Cerebellar nuclear complex (tissue), 1 donor: ENCODE data around the gene CHDH.

ENCODE experiments used
- DNase-seq, 2 experiments: peaks; one replicate each; lab custom pipeline; 2025; lab: John Stamatoyannopoulos, UW

The CHDH gene

DNA sequence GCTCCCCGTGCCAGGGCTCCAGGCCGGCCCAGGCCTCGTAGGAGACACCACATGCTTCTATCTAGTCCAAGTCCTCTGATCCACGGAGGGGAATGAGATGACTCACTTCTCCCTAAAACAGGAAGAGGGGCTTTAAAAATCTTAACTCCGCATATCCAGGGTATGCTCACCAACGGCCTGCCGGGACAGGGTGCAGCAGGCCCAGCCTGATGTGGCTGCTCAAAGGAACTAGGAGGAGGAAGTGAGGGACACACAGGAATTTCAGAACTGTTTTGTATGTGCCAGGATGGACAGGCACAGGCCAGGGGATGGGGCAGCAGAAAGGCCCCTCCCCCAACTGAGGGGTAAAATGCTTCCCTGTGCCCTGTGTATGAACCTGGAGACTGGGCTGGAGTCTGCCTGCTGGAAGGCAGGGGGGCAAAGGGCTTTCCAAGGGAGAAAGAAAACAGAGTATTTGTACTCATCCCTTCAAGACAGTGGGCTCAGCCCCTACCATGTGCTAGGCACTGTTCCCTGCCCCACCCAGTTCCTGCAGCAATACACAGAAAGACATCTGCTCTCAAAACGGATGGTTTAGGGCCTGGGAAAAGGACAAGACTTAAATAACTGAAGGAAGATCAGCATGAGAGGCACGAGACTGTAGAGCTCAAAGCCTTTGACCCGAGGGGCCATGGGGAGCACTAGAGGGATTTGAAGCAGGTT lies 22.1 kb downstream of the CHDH start:
- DNase-seq: no peak

DNA sequence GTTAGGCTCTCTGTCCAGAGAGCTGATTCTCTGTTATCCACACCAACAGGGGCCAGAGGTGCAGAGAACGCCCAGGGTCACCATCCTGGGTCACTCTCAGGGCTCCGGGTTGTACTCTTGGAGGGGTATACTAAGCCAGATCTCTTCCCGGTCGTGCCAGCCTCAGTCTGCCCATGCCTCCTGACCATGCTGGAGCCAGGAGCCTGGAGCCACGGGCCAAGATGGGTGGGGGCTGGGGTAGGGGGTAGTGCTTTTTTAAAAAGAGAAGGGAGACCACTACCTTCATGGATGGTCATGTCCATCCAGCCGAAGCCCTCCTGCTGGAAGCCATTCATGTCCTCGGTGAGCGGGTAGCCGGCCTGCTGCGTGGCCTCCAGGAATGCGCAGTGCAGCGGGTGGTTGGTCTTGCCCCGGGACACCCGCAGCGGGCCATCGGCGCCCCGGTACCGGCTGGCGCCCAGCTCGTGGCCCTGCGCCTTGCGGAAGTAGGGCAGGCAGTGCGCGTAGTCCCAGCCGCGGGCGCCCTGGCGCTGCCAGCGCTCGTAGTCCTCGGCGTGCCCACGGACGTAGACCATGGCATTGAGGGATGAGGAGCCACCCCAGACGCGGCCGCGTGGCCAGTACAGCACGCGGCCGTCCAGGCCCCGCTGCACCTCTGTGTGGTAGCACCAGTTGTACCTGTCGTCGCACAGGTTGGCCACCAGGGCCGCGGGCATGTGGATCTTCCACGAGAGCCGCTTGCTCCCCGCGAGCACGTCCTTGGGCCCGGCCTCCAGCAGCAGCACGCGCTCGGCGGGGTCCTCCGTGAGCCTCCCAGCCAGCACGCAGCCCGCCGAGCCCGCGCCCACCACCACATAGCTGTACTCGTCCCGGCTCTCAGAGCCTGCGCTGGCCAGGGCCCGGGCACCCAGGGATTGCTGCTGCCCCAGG lies 22.9 kb downstream of the CHDH start:
- no peak for DNase-seq

DNA sequence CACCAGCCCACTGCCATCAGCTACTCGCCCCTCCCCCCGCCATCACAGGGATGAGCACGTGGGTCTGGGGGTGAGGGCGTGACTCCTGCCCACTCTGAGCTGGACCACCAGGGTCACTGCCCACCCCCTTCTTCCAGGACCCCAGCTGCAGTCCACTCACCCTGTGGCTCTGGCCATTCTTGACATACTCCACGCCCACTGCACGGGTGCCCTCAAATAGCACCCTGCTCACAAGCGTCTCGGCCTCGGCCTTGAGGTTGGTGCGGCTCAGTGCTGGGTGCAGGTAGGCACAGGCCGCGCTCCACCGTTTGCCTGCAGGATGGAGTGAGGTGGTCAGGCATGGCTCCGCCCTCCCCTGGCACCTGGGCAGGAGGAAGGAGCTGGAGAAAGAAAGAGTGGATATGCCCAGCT lies 23.9 kb downstream of the CHDH start:
- no peak for DNase-seq

DNA sequence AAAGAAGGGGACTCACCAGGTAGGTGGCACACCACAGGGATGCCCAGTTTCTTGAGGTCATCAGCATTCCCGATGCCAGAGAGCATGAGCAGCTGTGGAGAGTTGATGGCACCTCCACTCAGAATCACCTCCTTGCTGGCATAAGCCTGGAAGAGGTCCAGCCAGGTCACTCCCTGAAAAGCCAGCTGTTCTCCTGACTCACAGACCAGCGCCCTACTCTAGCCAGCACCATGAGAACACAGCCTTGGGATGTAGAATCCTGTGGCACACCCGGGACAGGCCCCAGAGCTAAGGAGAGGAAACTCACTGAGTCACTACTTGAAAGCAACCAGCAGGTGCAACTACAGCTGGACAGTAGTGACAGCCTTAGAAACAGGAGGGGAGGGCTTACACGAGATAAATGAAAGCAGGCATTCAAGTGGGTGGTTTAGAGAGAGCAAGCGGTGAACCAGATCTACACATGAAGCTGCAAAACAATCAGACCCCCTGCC lies 24.5 kb downstream of the CHDH start:
- no peak for DNase-seq

DNA sequence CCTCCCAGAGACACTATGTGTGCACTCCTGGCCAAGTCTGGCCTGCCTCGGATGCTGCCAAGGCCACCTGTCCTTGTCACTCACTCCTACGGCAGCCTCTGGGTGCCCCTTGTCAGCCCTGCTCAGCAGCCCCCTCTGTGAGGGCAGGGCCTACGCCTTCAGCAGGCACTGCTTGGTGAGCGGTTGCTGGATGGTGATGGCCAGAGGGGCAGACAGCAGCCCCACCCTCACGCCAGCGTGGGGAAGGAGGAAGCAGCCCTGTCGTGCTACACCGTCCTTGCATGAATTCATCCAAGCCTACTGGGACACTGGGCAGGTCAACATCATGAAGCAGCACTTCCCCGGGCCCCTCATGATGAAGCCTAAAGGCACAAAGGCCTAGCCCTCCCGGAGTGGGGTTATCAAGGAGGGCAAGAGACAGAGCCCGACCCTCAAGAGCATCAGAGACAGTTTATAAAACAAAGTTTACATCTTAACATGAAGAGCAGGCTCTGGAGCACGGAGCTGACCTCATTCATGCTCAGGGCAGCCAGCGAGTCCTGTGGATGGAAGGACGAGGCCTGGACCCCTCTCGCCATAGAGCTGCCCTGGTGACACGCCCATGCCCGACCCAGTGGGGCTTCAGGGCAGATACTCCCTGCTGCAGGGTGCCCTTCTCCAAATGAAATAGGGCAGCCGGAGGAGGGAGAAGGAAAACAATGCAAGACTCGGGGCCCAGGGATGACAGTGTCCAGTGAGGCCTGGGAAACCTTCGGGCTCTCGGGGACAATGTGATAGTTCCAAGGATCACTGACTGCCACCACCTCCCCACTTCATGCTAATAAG lies 25.3 kb downstream of the CHDH start:
- DNase-seq: no peak

DNA sequence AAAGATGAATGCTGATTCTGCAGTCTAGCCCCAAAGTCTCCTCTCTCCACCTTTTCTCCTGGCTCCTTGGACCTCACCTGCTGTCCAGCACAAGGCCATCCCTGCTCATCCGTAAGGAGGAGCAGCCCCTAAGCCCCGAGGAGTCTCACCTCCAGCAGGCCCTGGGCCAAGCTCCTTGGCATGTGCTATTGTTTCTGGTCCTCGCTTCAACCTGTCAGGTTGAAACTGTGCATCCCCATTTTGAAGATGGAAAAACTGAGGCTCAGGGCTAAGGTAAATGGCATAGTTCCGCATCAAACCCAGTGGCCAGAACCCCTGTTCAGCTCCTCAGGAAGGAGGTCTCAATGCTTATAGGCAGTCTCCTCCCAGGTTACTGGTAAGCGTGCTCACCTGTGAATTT lies 26.1 kb downstream of the CHDH start:
- DNase-seq: no peak

DNA sequence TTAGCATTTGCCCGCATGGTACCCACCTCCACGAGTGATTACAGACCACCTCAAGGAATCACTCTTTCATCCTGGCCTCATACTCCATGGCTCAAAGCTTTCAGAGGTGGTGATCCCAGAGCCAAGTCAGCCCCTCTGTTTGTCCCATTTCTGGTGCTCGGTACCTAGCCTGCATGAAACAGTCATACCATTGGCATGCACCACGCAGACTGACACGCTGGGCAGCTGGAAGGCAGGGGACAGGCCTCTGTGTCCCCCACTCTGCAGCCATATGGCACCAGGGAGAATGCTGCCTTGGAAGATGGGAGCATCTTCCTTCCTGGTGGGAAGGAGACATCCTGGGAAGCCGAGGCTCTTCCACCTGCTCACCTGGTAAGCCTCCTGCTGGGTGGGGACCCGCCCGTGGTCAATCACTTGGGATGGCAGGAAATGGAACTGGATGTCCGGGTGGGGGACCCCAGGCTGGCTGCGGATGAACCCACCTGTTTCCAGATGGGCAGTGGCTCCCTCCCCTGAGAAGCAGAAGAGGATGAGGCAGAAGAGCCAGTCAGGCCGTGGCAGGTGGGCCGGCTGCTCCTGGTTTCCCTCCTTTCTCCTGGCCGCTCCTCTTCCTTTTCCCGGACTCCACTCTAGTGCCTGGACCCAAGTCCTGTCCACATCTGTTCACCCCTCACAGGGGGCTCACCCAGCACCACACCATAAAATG lies 26.9 kb downstream of the CHDH start:
- no peak for DNase-seq

DNA sequence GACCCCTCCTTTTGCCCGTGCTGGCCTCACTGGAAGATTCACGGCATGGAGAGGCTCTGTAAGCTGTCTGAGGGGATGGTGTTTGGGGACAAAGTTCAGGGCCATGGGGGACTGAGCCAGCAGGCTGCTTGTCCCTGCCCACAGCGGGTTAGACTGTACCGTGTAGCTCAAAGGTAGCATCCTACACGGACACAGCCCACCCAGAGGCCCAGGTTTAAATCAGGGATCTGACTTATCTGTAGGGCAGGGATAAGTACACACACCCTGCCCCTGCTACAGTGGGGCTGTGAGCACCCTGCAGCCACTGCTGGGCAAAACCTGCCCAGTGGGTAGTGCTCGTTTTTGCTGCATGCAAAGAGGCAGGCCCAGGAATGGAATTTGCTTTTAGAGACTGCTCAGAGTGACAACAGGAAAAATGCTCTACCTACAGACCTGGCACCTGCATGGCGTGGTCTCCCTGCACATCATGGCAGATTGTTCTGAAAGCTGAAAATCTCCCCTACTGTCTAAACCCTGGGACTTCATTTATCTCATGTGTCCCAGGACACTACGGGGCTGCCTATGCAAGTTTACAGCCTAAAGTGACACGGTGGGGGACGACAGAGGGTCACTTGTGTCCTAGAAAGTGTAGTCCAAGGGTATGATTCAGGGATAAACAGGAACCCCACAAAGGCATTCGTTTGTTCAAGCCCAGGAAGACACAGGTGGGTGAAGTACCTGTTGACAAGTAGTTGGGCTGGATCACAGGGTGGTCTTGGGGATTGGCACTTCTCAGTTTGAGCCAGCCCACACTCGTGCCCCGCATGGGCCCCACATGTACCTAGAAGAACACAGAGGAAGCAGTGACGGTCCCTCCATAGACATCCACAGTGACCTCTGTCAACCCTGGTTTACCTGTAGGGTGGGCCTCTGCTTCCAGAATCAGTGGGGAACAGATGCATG lies 27.7 kb downstream of the CHDH start:
- DNase-seq: no peak

DNA sequence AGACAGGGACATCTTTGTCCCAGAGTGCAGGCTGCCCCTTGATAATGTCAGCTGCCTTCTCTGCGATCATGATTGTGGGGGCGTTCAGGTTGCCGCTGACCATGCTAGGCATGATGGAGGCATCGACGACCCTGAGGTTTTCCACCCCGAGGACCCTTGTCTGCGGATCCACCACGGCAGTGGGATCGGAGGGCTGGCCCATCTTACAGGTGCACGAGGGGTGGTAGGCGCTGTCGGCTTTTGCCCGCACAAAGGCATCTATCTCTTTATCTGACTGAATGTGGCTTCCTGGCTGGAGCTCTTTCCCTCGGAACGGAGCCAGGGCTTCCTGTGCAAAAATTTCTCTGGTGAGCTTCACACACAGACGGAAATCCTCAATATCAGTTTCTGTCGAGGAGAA lies 28.4 kb downstream of the CHDH start:
- DNase-seq: no peak

DNA sequence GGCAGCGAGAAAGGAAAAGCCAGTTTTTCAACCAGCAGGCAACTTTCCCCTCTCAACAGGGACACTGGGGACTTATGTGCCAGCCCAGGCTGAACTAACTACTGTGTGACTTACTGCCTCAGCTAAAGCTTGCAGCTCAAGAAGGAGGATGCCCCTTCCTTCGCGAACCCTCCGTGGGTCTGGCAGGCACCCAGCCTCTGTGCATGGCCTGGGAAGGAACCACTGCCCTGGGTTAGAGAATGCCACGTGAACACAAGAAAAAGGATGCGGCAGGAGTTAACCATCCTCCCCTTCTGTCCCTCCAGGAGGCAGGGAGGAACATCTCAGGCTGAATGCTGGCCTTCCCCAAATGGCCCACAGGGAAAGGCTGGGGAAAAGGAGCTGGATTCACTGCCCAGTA lies 29.0 kb downstream of the CHDH start:
- DNase-seq: no peak

DNA sequence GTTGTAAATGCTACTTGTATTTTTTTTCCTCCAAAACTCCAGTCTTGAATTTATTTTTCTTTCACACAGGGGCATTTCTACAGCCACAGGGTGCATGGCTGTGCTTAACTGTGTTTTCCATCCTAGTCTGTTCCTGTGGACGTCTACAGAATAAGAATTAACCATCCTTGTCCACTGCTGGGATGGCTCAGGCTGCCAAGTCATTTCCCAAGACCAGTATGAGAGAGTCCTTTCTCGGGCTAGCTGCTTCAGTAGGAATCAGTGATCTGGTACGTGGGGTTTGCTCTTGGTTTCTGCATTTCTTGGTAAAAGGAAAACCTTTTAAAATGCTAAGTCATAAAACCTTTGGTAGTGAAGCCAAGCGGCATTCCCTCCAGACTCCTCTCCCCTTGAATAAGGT lies 29.8 kb downstream of the CHDH start:
- DNase-seq: no peak

DNA sequence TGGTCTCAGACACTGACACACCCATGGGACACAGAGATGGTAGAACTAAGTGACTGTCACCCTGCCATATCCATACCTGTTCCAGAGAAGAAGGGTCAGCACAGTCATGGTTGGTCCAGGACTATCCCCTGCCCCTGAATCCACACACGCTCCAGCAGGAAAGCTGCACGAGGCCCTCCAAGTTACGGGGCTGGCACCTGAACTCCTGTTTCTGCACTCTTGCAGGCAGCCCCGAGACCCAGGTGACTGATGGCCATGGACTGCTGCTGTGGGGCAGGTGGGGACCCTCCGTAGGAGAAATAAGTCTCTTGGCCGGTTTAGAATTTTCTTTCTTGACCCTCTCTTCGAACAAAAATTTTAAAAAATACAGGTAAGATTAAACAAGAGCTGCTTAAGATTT lies 30.6 kb downstream of the CHDH start:
- DNase-seq: no peak

DNA sequence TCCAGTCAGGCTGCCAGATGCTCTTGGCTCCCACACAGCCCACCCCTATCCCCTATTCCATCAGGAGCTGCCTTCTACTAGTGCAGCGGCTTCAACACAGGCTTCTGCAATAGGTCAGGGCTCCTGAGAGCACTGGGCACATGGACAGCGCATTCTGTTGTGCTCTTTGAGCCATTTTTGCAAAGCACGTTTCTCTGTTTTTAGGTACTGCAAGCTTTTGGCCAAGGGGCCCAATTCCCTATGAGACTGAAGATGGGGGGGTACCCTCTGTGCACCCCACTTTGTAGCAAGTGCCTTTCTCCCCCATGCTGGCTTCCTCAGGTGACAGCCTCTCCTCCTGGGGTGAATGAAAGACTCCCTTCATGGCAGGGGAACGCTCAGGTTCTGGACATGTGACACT lies 31.2 kb downstream of the CHDH start:
- no peak for DNase-seq

DNA sequence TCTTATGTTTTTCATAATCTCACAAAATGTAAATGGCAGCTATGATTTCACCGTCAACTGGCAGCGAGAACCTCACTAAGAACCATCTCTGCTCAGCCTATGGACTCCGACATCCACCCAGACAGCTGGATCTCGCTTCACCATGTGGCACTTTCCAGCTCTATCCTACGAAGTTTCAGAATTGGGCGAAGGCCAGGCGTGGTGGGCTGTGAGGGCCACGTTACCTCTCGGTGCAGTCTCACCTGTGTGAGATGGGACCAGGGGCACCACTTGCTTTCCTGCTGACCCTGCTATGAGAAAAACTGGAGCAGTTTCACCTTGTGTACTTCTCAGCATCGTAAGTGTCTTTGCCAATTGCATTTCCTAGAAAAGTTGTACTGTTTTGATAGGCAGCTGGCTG lies 32.3 kb downstream of the CHDH start:
- DNase-seq: no peak

DNA sequence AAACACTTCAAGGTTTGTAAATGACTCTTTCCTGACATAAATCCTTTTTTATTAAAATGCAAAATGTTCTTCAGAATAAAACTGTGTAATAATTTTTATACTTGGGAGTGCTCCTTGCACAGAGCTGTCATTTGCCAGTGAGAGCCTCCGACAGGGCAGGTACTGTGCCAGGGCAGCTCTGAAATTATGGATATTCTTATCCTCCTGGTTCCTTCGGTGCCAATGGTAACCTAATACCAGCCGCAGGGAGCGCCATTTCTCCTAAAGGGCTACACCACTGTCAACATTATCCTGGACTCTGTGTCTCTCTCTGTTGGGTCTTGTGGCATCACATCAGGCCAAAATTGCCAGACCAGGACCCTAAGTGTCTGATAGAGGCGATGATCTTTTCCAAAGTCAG lies 33.0 kb downstream of the CHDH start:
- DNase-seq: no peak

DNA sequence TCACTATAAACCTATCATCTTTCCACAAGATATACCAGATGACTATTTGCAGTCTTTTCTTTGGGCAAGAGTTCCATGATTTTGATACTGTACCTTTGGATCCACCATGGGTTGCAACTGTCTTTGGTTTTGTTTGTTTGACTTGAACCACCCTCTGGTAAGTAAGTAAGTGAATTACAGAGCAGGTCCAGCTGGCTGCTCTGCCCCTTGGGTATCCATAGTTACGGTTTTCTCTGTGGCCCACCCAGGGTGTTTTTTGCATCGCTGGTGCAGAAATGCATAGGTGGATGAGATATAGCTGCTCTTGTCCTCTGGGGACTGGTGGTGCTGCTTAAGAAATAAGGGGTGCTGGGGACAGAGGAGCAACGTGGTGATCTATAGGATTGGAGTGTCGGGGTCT lies 33.8 kb downstream of the CHDH start:
- no peak for DNase-seq

DNA sequence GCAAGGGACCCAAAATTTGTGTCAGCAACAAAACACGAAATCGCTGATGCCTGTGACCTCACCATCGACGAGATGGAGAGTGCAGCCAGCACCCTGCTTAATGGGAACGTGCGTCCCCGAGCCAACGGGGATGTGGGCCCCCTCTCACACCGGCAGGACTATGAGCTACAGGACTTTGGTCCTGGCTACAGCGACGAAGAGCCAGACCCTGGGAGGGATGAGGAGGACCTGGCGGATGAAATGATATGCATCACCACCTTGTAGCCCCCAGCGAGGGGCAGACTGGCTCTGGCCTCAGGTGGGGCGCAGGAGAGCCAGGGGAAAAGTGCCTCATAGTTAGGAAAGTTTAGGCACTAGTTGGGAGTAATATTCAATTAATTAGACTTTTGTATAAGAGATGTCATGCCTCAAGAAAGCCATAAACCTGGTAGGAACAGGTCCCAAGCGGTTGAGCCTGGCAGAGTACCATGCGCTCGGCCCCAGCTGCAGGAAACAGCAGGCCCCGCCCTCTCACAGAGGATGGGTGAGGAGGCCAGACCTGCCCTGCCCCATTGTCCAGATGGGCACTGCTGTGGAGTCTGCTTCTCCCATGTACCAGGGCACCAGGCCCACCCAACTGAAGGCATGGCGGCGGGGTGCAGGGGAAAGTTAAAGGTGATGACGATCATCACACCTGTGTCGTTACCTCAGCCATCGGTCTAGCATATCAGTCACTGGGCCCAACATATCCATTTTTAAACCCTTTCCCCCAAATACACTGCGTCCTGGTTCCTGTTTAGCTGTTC lies 34.9 kb downstream of the CHDH start:
- DNase-seq: no peak

DNA sequence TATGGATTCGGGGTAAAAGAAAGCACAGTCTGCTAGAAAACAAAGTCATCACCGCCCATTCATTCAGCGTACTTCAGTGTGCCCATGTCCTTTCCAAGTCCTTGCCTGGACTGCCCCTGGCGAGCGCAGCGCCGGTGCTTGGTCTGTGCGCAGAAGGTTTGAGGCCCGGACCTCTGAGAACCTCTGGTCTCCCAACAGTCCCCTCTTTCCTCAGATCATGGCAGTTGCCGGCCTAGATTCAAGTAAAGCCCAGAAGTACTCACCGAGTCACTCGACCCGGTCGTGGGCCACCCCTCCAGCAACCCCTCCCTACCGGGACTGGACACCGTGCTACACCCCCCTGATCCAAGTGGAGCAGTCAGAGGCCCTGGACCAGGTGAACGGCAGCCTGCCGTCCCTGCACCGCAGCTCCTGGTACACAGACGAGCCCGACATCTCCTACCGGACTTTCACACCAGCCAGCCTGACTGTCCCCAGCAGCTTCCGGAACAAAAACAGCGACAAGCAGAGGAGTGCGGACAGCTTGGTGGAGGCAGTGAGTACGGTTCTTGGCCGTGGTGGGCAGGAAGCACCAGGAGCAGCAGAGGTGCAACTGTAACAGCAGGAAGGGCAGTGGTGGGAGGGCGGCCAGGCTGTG lies 36.3 kb downstream of the CHDH start:
- no peak for DNase-seq

DNA sequence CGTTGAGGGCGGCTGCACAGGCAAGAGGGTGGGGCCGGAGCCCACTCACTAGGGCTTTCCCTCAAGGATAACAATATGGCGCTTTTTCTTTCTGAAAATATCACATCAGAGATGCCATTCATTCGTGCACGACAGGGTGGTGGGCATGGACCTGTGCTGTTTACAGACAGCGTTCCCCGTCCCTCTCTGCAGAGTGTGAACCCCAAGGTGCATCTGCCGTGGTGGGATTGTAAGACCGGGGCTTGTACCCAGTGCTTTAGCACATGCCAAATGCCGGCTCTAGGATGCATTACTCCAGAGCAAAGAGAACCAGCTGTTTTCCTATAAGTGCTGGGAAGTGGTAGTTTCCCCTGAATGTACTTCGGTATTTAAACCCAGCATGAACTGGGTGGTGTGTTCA lies 37.0 kb downstream of the CHDH start:
- no peak for DNase-seq
